Neural cell (in vitro differentiated cells): ENCODE measurements around the gene COX17. TPM values are rescaled to one million over a fixed set of nuclear protein-coding genes. Genes with fewer than 3 reads are reported as not detected.
A peak's percentile ranks its signal among the peaks of the same experiment; 100 is the strongest.

ENCODE experiments used
- H2AFZ ChIP-seq: fragments of 200-600, 300-800 bp; sonication (generic), shearing (Covaris generic); 2 replicates; pipeline ENCODE4 v1.6.0; 2014; ENCODE audit warnings: low read depth, mild to moderate bottlenecking, antibody characterized with exemption, low read length, moderate library complexity
- H3F3A ChIP-seq: fragments of 200-600 bp; shearing (Covaris generic); 2 replicates; pipeline ENCODE4 v1.6.1; 2016; ENCODE audit warnings: mild to moderate bottlenecking, moderate library complexity, mixed read lengths, antibody characterized with exemption, low read length; ENCODE audit not compliant: insufficient read depth, poor library complexity, severe bottlenecking
- H3K27ac ChIP-seq: fragments of 200-600, 300-800 bp; sonication (generic), shearing (Covaris generic); 2 replicates; pipeline ENCODE4 v1.5.1; 2014; ENCODE audit warnings: mild to moderate bottlenecking, low read length, moderate library complexity
- H3K27me3 ChIP-seq: fragments of 300-800, 200-600 bp; sonication (generic), shearing (Covaris generic); 2 replicates; pipeline ENCODE4 v1.6.0; 2014; ENCODE audit warnings: mild to moderate bottlenecking, low read depth, low read length, moderate library complexity; ENCODE audit not compliant: insufficient read depth
- H3K36me3 ChIP-seq: fragments of 300-800, 200-600 bp; sonication (generic), shearing (Covaris generic); 2 replicates; pipeline ENCODE4 v1.5.1; 2014; ENCODE audit warnings: mild to moderate bottlenecking, antibody characterized with exemption, low read length, moderate library complexity; ENCODE audit not compliant: insufficient read depth
- H3K4me2 ChIP-seq: fragments of 300-800, 200-600 bp; sonication (generic), shearing (Covaris generic); 2 replicates; pipeline ENCODE4 v1.6.0; 2014; ENCODE audit warnings: mild to moderate bottlenecking, low read length
- H3K4me3 ChIP-seq: fragments of 300-800, 200-600 bp; sonication (generic), shearing (Covaris generic); 2 replicates; pipeline ENCODE4 v1.5.1; 2014; ENCODE audit warnings: mild to moderate bottlenecking, low read length, moderate library complexity
- H3K79me2 ChIP-seq: fragments of 200-600 bp; shearing (Covaris generic); replicated peaks from 2 replicates; pipeline ENCODE4 v1.6.0; 2014; ENCODE audit warnings: mild to moderate bottlenecking, low read length, moderate library complexity; ENCODE audit not compliant: insufficient read depth
- H3K9ac ChIP-seq: fragments of 300-800, 200-600 bp; sonication (generic), shearing (Covaris generic); 2 replicates; pipeline ENCODE4 v1.6.1; 2016; ENCODE audit warnings: mild to moderate bottlenecking, low read length, mixed read lengths
- H3K9me2 ChIP-seq: fragments of 200-600 bp; shearing (Covaris generic); 2 replicates; pipeline ENCODE4 v1.6.1; 2016; ENCODE audit warnings: mild to moderate bottlenecking, low read length, mixed read lengths; ENCODE audit not compliant: insufficient read depth
- H3K9me3 ChIP-seq: fragments of 200-600, 300-800 bp; sonication (generic), shearing (Covaris generic); 2 replicates; pipeline ENCODE4 v1.6.1; 2016; ENCODE audit warnings: mild to moderate bottlenecking, mixed run types, low read length, moderate library complexity, mixed read lengths
- H4K20me1 ChIP-seq: fragments of 200-600 bp; shearing (Covaris generic); 2 replicates; pipeline ENCODE4 v1.6.1; 2016; ENCODE audit warnings: mild to moderate bottlenecking, mixed run types; ENCODE audit not compliant: insufficient read depth
- CTCF ChIP-seq: fragments of 450-650 bp; IDR thresholded peaks from 2 replicates; pipeline ENCODE4 v1.5.1; 2014; ENCODE audit warnings: antibody characterized with exemption, mild to moderate bottlenecking, moderate library complexity; ENCODE audit not compliant: poor library complexity, severe bottlenecking
- EP300 ChIP-seq: fragments of 450-650 bp; conservative IDR thresholded peaks from 2 replicates; pipeline ENCODE4 v1.6.1; 2014; ENCODE audit warnings: antibody characterized with exemption, mild to moderate bottlenecking, moderate library complexity; ENCODE audit not compliant: poor library complexity, severe bottlenecking
- EZH2 ChIP-seq: fragments of 200-600, 300-800 bp; shearing (Covaris generic), sonication (generic); IDR thresholded peaks from 2 replicates; pipeline ENCODE4 v1.6.1; 2014; ENCODE audit warnings: antibody characterized with exemption, low read length, borderline replicate concordance, mild to moderate bottlenecking; ENCODE audit not compliant: insufficient read depth, poor library complexity, severe bottlenecking
- MXI1 ChIP-seq: fragments of 450-650 bp; conservative IDR thresholded peaks from 2 replicates; pipeline ENCODE4 v1.6.1; 2014; ENCODE audit warnings: antibody characterized with exemption, mild to moderate bottlenecking; ENCODE audit not compliant: poor library complexity, severe bottlenecking
- POLR2AphosphoS5 ChIP-seq: IDR thresholded peaks from 2 replicates; pipeline ENCODE4 v1.6.1; 2012
- RAD21 ChIP-seq: fragments of 450-650 bp; conservative IDR thresholded peaks from 2 replicates; pipeline ENCODE4 v1.6.1; 2014; ENCODE audit warnings: antibody characterized with exemption, mild to moderate bottlenecking, moderate library complexity
- REST ChIP-seq: IDR thresholded peaks from 2 replicates; pipeline ENCODE4 v1.6.1; 2012; ENCODE audit warnings: borderline replicate concordance
- SMC3 ChIP-seq: fragments of 450-650 bp; conservative IDR thresholded peaks from 2 replicates; pipeline ENCODE4 v1.6.1; 2014; ENCODE audit warnings: antibody characterized with exemption, mild to moderate bottlenecking, moderate library complexity; ENCODE audit not compliant: poor library complexity
- TAF1 ChIP-seq: IDR thresholded peaks from 2 replicates; pipeline ENCODE4 v1.6.1; 2012; ENCODE audit warnings: low read depth
- polyA plus RNA-seq: library from polyadenylated mRNA; depleted of rRNA; stranded (reverse); fragments of >200 nt; gene quantifications from 2 replicates; pipeline ENCODE4 v1.2.3, GENCODE V29; 2014

The COX17 gene
- polyA plus RNA-seq, 1 donor from 2014 or later = 49.4 TPM

GRCh38 chr3:119702530-119703527, 25.6 kb upstream of the COX17 start, which contains the start of gene CFAP91:
Gene CFAP91, plus strand, starts transcription at chr3:119703022. Its CDS starts 77 bp downstream, at chr3:119703099.
- H3F3A ChIP-seq = no peaks in the 10 kb centered on the region
- peak within 1 kb of the TSS; percentile 57 for H3K9ac ChIP-seq
- TF ChIP-seq POLR2AphosphoS5 (peak; percentile 32), SMC3 (peak; percentile 27), MXI1 (peak; percentile 82), EP300 (peak; percentile 24), EZH2 (no peak)
- H2AFZ ChIP-seq = peak within 1 kb of the TSS; percentile 57
- H3K9me3 ChIP-seq = no peaks in the 10 kb centered on the region
- H3K4me3 ChIP-seq = peak within 1 kb of the TSS; percentile 87
- H3K27me3 ChIP-seq = no peaks in the 10 kb centered on the region
- no peaks in the 10 kb centered on the region for H3K36me3 ChIP-seq
- peak within 1 kb of the TSS; percentile 3 for H3K27ac ChIP-seq
- no peaks in the 10 kb centered on the region for H3K79me2 ChIP-seq
- no peaks in the 10 kb centered on the region for H3K9me2 ChIP-seq
- H3K4me2 ChIP-seq = peak within 1 kb of the TSS; percentile 71
- no peaks in the 10 kb centered on the region for H4K20me1 ChIP-seq

GRCh38 chr3:119700920-119701734, 23.9 kb upstream of the COX17 start:
- H3K4me3 ChIP-seq = no peak overlapping the region
- H3K79me2 ChIP-seq = no peaks in the 10 kb centered on the region
- H3K9ac ChIP-seq = no peak overlapping the region
- no peak overlapping the region for H2AFZ ChIP-seq
- H3F3A ChIP-seq = no peaks in the 10 kb centered on the region
- H3K9me3 ChIP-seq = no peaks in the 10 kb centered on the region
- H3K4me2 ChIP-seq = no peak overlapping the region
- no peaks in the 10 kb centered on the region for H3K36me3 ChIP-seq
- H3K27me3 ChIP-seq = no peaks in the 10 kb centered on the region
- no peak for TF ChIP-seq SMC3
- TF ChIP-seq EP300 = no peak
- no peak for TF ChIP-seq REST
- no peak for TF ChIP-seq TAF1
- no peak for TF ChIP-seq EZH2
- TF ChIP-seq POLR2AphosphoS5 = no peak
- no peak for TF ChIP-seq MXI1
- no peak for TF ChIP-seq RAD21
- no peak for TF ChIP-seq CTCF
- no peaks in the 10 kb centered on the region for H4K20me1 ChIP-seq
- H3K27ac ChIP-seq = no peak overlapping the region
- no peaks in the 10 kb centered on the region for H3K9me2 ChIP-seq
